Body of pancreas (tissue), 4 donors: ENCODE results near the gene CHMP2B. TPM values are rescaled to one million over a fixed set of nuclear protein-coding genes. Genes with fewer than 3 reads are reported as not detected.

ENCODE experiments used
- ATAC-seq: fragments of 150-250 bp; one replicate; pipeline ENCODE4 v1.9.1; 2016
- DNase-seq, 4 donors: peaks; one replicate each; pipeline ENCODE4 v3.0.0-alpha.2; 2019
- H3K27ac ChIP-seq, 4 donors: fragments of 200-600 bp; sonication (generic); 1 replicate in 3 of 4; 2 replicates in 1 of 4; pipeline versions ENCODE4 v1.5.1 to v1.6.1; 2016 to 2019; ENCODE audit warnings: mild to moderate bottlenecking in 1 of 4, mixed read lengths in 1 of 4, moderate library complexity in 1 of 4
- H3K27me3 ChIP-seq, 2 donors: fragments of 200-600 bp; sonication (generic); one replicate each; pipeline ENCODE4 v1.6.0; 2016; ENCODE audit warnings: mild to moderate bottlenecking in 1 of 2
- H3K36me3 ChIP-seq, 2 donors: fragments of 200-600 bp; sonication (generic); replicated peaks in 1 of 2; 2 replicates each; pipeline ENCODE4 v1.5.1; 2016; ENCODE audit warnings: low read depth in 2 of 2; ENCODE audit not compliant: insufficient read depth in 1 of 2
- H3K4me1 ChIP-seq: fragments of 200-600 bp; sonication (generic); one replicate; pipeline ENCODE4 v1.6.0; 2016
- H3K4me3 ChIP-seq, 2 donors: fragments of 200-600 bp; sonication (generic); 1 replicate in 1 of 2; 2 replicates in 1 of 2; pipeline ENCODE4 v1.5.1; 2016 to 2019
- H3K9me3 ChIP-seq, 3 donors: fragments of 200-600 bp; sonication (generic); 1 replicate in 2 of 3; 2 replicates in 1 of 3; pipeline ENCODE4 v1.5.1; 2016
- CTCF ChIP-seq, 7 experiments: fragments of 450-650 bp in 4 of 7; fragments of 200-600 bp in 3 of 7; sonication (generic) in 3 of 7; IDR thresholded peaks; one replicate each; pipeline ENCODE4 v1.5.1; 2016 to 2019; ENCODE audit warnings: antibody characterized with exemption in 7 of 7
- POLR2A ChIP-seq, 3 donors: fragments of 450-650 bp; IDR thresholded peaks; one replicate each; pipeline ENCODE4 v1.6.1; 2016; ENCODE audit warnings: antibody characterized with exemption in 3 of 3, mild to moderate bottlenecking in 2 of 3
- WGBS, 2 donors: methylation state at CpG; one replicate each; pipeline ENCODE4 v1.1.5; 2017; 5-methylcytosine and 5-hydroxymethylcytosine counted together
- intact Hi-C: fragments of 100-400 bp; cut with DNase I; formaldehyde crosslinking; loops from one replicate; pipeline ENCODE4 v1.15.1; 2023
- total RNA-seq, 2 donors: library from RNA; depleted of rRNA; stranded (reverse); fragments of >200 nt; gene quantifications; one replicate each; pipeline ENCODE4 v1.1.0, GENCODE V29; 2016

CHMP2B gene, protein sequence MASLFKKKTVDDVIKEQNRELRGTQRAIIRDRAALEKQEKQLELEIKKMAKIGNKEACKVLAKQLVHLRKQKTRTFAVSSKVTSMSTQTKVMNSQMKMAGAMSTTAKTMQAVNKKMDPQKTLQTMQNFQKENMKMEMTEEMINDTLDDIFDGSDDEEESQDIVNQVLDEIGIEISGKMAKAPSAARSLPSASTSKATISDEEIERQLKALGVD
- total RNA-seq, result 10 to 100 TPM; 22.1 to 33.3 TPM

GRCh38 chr3:87227104-87227834 lies at the start of gene CHMP2B:
Gene CHMP2B (plus strand): TSS chr3:87227309. CDS start chr3:87227523, 214 bp downstream.
- peak in 1 of 7 experiments; percentile 13 for TF ChIP-seq CTCF (IDR thresholded peaks at IDR 0.05)
- peak; percentile 87 to 97 (median 97) for TF ChIP-seq POLR2A (IDR thresholded peaks at IDR 0.05)
- H3K4me3 ChIP-seq, result peak within 1 kb of the TSS; percentile 24 to 67
- peaks cover 51% of the 10 kb centered on the region for H3K4me1 ChIP-seq
- no peaks in the 10 kb centered on the region for H3K36me3 ChIP-seq
- 0 to 1% methylated on average over 14 to 59 of the region's 59 CpGs for WGBS, 2 donors
- peak; percentile 96 to 97 (median 96) for DNase-seq
- no peaks in the 10 kb centered on the region for H3K27me3 ChIP-seq
- ATAC-seq, result peak; percentile 96
- no peaks in the 10 kb centered on the region for H3K9me3 ChIP-seq
- intact Hi-C loops, result no loop called here
- H3K27ac ChIP-seq, result peak within 1 kb of the TSS; percentile 98 to 99 (median 98)

GRCh38 chr3:87179642-87180041 lies 47.5 kb upstream of the CHMP2B start:
- no peak for TF ChIP-seq CTCF (IDR thresholded peaks at IDR 0.05)
- TF ChIP-seq POLR2A (IDR thresholded peaks at IDR 0.05), result no peak
- H3K27ac ChIP-seq, result no peak overlapping the region
- ATAC-seq (no peak), DNase-seq (no peak)
- H3K27me3 ChIP-seq, result no peaks in the 10 kb centered on the region
- H3K4me1 ChIP-seq, result no peaks in the 10 kb centered on the region
- intact Hi-C loops, result no loop called here
- no peaks in the 10 kb centered on the region for H3K9me3 ChIP-seq
- H3K36me3 ChIP-seq, result no peaks in the 10 kb centered on the region
- no peak overlapping the region for H3K4me3 ChIP-seq

DNA sequence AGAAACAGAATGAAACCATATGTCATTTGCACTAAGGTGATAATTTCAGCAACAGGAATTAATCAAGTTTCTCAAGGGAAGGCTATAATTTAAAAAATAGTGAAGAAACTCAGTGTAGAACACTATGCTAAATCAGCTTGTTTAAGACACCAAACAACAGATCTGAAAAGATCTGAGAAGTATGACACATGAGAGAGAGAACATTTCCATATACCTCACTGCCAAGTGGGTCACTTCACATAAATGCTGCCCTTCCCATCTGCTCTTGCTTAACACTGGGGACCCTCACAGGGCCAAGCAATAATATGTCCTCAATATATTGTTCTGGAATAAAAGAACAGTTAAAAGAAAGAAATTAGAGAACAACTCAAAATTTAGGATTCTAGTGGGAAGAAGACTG lies 45.6 kb upstream of the CHMP2B start:
- no peak overlapping the region for H3K4me3 ChIP-seq
- ATAC-seq, result no peak
- H3K27me3 ChIP-seq, result no peaks in the 10 kb centered on the region
- no peaks in the 10 kb centered on the region for H3K36me3 ChIP-seq
- H3K27ac ChIP-seq, result no peak overlapping the region
- DNase-seq, result no peak
- intact Hi-C loops, result no loop called here
- no peak for TF ChIP-seq CTCF (IDR thresholded peaks at IDR 0.05)
- H3K9me3 ChIP-seq, result no peaks in the 10 kb centered on the region
- no peaks in the 10 kb centered on the region for H3K4me1 ChIP-seq

DNA sequence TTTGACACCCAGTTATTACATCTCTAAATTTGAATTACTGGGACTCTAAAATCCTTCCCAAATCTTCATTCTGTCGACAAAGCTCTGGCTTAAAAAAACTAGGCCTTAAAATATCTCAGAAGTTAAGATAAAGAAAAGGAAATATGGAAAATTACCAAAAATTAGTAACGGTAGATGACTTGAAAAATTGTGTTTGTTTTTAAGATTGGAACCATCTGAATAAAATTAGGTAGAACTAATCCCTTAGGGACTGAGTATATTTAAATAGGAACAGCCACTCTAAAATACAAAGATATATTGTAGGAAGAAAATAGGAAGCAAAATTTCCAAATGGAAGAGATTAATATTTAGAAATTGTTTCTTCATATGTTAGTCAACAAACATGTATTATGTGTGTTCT lies 45.1 kb upstream of the CHMP2B start:
- no peak for ATAC-seq
- no peaks in the 10 kb centered on the region for H3K9me3 ChIP-seq
- TF ChIP-seq CTCF (IDR thresholded peaks at IDR 0.05) (no peak), POLR2A (IDR thresholded peaks at IDR 0.05) (no peak)
- H3K27ac ChIP-seq, result no peak overlapping the region
- no peaks in the 10 kb centered on the region for H3K36me3 ChIP-seq
- WGBS, 2 donors, result 28 to 29% methylated on average over 2 of the region's 2 CpGs
- DNase-seq, result no peak
- H3K4me3 ChIP-seq, result no peak overlapping the region
- H3K27me3 ChIP-seq, result no peaks in the 10 kb centered on the region
- H3K4me1 ChIP-seq, result no peaks in the 10 kb centered on the region
- intact Hi-C loops, result no loop called here
